Fibroblast of skin of left quadriceps (primary cell): ENCODE data around the gene METRN.
A peak's percentile ranks its signal among the peaks of the same experiment; 100 is the strongest.
"Not testable (repeated sequence)": the region's sequence is repeated elsewhere in the genome, so short reads cannot be mapped to it uniquely, and the experiment has no call there.

Source experiments
- DNase-seq, 2 experiments: peaks; one replicate each; pipeline ENCODE4 v3.0.0-alpha.2; 2013; ENCODE audit warnings: low read depth in 2 of 2

The METRN gene

GRCh38 chr16:734981-735881 lies 20.3 kb downstream of the METRN start:
- DNase-seq, result no peak

- DNase-seq, result no peak
Measured at GRCh38 chr16:735982-736453, 21.1 kb downstream of the METRN start.

- DNase-seq, result no peak
Measured at GRCh38 chr16:736936-737481, 22.1 kb downstream of the METRN start.

- no peak for DNase-seq
Measured at GRCh38 chr16:739560-740458, 24.9 kb downstream of the METRN start.

- DNase-seq, result no peak
Measured at GRCh38 chr16:740459-740763, 25.5 kb downstream of the METRN start.

- DNase-seq, result peak; percentile 68 to 73
Measured at GRCh38 chr16:740764-741505, 26.0 kb downstream of the METRN start, which contains the start of gene CIAO3. Gene CIAO3 (minus strand): TSS chr16:740997. CDS start chr16:740985, 12 bp downstream.

- DNase-seq, result no peak
Measured at GRCh38 chr16:741986-742629, 27.2 kb downstream of the METRN start.

- DNase-seq, result not testable (repeated sequence)
Measured at GRCh38 chr16:742894-743293, 28.0 kb downstream of the METRN start.

- DNase-seq, result no peak
Measured at GRCh38 chr16:743794-744500, 29.0 kb downstream of the METRN start.

GRCh38 chr16:745739-746138 lies 30.8 kb downstream of the METRN start:
- no peak for DNase-seq

- DNase-seq, result no peak
Measured at GRCh38 chr16:746637-747036, 31.7 kb downstream of the METRN start.

- DNase-seq, result no peak
Measured at GRCh38 chr16:747978-748746, 33.2 kb downstream of the METRN start.

- DNase-seq, result peak; percentile 40 to 48
Measured at GRCh38 chr16:749010-749409, 34.1 kb downstream of the METRN start.

GRCh38 chr16:750485-750884 lies 35.6 kb downstream of the METRN start:
- DNase-seq, result no peak

- no peak for DNase-seq
Measured at GRCh38 chr16:751152-752006, 36.5 kb downstream of the METRN start.

- DNase-seq, result no peak
Measured at GRCh38 chr16:752007-752312, 37.0 kb downstream of the METRN start.

- not testable (repeated sequence) for DNase-seq
Measured at GRCh38 chr16:754121-754607, 39.2 kb downstream of the METRN start.

- no peak for DNase-seq
Measured at GRCh38 chr16:754656-755055, 39.7 kb downstream of the METRN start.

- DNase-seq, result no peak
Measured at GRCh38 chr16:756428-756827, 41.5 kb downstream of the METRN start.
